DMS79 (cell line): Measurements from ENCODE around the gene ASCC3.

Experiments used
- DNase-seq: peaks from one replicate; lab custom pipeline; 2025; lab: John Stamatoyannopoulos, UW

The ASCC3 gene

DNA sequence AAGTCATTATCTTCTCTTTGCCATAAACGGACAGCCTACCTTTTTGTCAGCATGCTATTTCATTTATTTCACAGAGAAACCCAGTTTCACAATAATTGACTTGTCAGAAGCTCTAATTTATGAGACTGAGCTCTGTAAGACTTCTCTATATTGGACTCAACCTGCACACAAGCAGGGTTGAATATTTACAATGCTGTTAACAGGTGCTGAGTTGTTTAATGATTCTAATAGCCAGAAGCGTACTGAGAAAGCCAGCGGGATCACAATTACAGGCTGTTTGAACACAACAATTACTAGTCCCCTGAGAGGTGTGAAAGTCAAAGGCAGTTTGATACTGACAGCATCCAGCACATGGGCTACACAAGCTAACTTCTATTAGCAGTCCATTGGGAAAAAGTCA, 288.2 kb downstream of the ASCC3 start:
- DNase-seq: no peak

DNA sequence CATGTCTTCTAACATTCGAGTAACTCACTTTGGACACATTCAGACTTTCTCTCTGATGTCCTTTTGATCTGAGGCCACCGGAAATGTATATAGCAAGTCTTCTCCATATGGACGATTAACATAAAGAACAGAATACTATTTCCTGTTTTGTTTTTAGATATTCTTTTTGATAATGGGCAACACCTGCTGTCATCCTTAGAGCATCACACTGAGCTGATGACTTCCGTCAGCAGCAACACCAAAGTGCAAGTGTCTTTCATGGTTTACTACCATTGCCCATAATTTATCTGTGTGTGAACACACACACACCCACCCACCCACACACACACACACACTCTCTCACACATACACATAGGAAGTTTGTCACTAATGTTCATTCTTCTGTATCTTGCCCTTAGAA, 303.7 kb downstream of the ASCC3 start:
- DNase-seq: no peak

DNA sequence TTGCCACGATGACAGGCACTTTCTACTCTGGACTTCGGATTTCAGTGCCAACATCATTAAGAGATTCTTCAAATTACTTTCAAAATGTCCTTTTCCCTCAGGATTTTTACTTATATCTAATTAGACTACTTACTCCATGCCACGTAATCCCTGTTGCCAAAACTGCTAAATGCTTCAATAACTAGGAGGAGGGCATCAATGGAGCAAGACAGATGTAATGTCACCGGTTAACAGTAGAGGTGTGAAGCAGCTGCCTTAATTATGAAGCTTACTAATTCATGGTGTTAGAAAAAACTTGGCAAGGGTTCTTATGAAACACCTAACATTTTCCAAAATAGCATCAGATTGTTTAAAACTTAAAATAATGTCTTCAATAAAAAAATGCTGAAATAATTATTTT, 305.2 kb downstream of the ASCC3 start:
- DNase-seq: no peak

DNA sequence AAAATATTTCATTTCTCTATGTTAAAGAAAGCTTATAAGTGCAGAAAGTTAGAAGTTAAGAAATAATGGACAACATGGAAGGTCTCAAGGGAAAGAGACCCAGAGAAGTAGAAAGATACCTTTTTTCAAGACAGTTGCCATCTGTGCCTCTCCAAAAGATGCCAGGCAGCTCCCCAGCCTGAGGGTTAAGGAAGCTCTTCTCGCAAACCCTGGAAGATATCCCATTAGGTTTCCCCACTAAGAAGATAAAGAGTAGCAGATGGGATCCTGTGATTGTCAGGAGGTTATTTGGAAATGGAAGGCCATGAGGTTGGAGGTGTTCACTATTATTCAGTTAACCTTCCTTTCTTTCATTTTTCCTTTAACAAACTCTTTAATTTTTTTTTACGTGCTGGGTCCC, 306.3 kb downstream of the ASCC3 start:
- DNase-seq: no peak

DNA sequence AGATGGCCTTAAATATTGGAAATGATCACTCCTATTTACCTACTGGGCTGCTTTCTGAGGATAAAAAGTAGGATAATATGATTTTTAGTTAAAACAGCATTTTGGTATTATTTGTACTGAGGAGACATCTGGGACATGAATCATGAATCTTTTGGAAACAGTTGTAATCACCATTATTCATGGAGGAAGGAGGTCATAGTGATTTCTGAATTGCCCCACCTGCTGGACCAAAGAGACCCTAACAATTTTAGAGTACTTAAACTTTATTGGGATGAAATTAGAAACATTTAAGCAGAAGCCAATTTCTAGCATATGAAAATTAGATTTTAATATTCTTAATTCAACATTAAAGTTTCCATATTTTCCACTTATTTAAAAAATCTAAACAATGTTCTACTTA, 308.0 kb downstream of the ASCC3 start:
- DNase-seq: no peak

DNA sequence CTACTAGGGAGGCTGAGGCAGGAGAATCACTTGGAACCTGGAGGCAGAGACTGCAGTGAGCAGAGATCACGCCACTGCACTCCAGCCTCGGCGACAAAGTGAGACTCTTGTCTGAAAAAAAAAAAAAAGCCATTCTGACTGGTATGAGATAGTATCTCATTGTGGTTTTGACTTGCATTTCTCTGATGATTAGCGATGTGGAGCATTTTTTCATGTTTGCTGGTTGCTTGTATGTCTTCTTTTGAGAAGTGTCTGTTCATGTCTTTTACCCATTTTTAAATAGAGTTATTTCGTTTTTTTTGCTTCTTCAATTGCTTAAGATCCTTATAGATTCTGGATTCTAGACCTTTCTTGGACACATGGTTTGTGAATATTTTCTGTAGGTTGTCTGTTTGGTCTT, 312.9 kb downstream of the ASCC3 start:
- no peak for DNase-seq

DNA sequence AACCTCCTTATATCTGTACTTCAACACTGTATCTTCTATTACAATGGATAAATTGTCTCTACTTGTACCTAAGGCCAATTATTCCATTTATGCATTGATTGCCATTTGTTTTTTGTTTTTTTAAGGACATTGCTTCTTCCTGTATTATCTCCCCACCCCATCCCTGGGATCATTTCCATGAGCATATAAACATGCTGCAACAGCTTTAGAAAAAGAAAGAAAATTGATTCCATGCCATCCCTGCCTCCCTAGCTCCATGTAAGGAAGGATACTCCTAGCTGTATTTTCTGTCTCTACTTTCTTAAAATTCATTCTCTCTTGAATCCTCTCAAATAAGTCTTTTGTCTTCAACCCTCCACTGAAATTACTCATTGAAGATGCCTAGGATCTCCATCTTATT, 314.6 kb downstream of the ASCC3 start:
- DNase-seq: no peak

DNA sequence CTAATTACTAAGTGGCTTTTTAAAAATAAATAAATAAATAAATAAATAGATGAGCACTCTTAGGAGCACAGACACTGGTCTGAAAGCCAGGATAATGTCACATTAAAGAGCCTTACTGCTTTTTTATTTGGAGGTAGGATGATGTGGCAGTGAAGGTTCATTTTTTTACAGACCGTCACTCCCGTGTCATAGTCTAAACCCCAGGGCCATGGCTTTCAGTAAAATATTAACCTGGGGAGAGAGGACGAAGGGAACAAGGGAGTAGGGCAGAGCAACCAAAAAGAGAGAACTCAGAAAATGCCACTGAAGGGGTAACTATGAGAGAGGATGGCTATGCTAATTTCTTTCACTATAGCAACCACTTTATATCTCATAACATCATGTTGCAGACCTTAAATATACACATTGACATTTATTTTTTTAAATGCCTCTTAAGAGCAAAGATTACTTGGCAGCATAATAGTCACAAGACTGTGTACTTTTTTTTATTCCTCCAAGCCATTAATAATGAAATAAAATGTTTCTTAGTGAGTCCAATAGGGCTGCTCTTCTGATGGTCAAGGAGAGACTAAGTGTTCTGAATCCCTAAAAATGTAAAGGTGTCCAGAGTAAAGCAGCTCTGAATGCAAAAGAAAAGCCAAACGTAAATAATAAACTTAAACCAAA, 315.6 kb downstream of the ASCC3 start:
- DNase-seq: no peak

DNA sequence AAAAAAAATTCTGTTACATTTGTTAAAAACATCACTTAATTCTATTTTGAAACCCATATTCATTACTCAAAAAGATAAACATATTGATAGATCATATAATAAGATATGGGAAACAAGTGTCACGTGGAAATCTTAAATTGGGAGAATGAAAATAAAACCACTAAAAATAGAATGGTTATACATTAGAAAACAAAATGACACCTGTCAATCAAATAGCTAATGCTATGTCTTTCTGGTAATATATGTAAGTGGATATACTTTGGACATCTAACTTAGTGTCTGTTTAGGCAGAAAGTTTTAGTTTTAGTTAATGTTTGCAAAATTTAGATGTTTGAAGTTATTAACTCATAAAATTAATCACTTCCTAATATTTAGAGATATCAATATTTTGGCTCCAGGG, 321.3 kb downstream of the ASCC3 start:
- no peak for DNase-seq

DNA sequence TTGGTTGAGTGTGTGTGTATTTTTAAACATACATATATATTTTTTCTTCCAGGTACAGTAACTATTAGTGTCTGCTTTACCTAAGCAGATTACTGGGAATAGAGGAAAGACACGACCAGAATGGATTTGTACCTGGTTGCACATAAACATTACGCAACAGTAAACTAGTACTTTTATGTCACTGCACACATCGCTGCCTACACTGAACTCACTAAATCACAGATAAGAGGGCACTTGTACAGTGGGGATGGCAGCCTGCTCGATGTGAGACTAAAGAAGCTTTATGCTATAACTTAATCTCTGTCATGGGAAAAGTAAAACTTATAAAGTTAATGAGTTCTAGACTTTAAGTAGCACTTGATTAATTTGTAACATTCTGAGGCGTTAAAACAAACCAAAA, 326.9 kb downstream of the ASCC3 start:
- DNase-seq: peak; percentile 5

DNA sequence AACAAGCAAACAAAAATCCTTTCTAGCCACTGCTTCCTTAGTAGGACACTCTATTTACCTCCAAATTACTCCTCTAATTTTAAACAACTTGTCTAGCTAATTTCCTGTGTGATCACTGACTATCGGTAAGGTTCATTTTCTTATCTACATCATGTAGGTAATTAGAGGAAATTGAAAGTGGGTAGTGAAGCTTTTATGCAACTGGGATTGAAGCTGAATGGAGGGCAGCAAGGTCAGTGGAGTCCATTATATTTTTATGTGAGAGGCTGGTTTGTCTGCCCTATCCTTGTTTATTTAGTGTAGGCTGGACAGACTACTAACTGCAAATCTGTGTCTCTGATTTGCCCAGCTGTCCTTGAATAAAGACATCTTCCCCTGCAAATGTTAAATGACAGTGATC, 327.9 kb downstream of the ASCC3 start:
- DNase-seq: no peak

DNA sequence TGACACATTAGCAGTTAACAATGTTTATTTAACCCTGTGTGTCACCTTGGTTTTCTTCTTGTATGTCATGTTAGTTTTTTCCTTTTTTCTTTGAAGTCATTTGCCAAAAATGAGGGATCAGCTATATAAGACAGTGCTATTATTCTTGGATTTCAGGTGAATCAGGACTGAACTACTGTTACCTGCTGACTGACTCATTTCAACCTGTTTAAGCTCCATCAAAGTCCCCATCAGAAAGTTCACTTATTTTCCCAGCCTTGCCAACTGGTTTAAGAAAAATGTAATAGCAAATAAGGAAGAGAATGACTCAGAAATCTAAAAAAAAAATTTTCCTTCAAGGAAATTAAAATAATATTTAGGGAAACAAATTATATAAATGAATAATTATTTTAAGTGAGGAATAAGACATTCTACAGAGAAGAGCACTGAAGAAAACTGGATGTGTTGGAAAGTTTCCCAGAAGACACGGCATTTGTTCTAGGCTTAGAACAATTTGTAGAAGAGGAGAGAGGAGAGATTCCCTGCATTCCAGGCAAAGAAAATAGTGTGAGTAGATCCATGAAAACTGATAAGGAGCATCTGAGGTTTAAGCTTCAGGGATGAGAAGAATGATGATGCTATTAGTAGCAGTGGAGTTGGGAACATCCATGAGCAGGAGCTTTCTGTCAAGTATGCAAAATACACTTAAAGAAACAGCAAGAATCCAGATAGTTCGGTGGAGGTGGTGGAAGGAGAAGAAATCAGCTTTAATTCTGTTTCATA, 331.5 kb downstream of the ASCC3 start:
- no peak for DNase-seq

DNA sequence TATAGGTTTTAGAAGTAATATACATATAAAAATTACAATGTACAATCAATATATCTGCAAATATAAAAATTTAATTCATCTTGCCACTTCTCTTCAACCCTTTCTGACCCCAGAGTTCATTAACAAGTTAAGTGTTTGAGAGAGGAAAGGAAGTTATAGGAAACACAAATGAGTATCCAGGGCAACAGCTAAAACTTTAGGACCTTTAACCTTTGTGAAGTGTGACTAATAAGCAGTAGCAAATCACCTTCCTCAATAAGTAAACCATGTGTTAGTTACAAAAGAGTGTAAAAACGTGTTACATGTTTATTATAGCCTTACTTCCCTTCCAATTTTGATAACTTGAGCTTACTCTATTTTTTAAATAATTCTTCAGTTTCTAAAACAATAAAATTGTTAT, 343.0 kb downstream of the ASCC3 start:
- no peak for DNase-seq

DNA sequence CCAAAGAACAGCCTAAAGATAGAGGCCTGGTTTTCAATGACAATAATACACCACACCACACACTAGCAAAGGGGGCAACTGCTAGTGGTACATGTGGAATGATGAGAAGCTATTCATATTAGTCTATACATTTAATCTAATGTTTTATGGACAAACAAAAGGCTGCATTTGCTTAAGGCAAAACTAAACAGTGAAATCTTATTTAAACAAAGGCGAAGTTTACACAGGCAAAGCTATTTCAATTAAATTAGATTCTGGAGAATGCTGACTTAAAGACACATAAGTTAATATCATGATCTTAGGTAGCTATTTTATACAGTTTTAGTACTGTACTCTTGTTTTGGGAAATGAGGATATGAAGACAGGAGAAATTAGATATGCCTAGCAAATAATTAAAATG, 362.5 kb downstream of the ASCC3 start:
- no peak for DNase-seq

DNA sequence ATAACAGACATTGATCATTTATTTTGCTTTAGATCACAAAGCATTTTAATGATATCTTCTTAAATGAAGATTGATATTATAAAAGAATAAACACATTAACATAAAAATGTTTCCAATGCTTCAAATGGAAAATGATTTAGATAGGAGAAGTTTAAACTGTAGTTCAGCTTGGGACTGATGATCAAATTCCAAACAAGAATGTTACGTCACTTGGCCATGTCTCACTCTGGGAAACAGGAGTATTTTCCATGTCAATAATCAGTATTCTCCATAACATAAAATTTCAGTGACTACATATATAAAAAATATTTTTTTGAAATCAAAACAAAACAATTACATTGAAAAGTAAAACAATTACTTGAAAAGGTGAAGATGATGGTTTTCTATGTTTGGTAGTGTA, 363.5 kb downstream of the ASCC3 start:
- no peak for DNase-seq

DNA sequence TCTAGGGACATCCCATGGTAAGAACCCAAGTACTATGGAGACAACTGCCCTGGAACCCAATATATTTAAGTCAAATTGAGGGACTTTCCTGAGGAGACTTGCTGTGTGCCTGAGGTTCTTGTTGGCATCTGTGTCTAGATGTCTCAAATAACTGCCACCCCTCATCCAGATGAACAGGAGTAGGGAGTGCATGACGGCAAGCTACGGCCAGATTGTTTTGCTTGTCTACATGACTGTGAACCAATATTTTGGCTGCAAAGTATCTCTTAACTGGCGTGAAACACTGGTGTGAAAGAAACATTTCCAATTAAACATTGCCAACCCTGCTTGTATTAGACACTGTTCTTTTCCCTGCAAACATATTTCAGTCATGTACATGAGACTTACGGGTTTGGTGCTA, 364.0 kb downstream of the ASCC3 start:
- no peak for DNase-seq

DNA sequence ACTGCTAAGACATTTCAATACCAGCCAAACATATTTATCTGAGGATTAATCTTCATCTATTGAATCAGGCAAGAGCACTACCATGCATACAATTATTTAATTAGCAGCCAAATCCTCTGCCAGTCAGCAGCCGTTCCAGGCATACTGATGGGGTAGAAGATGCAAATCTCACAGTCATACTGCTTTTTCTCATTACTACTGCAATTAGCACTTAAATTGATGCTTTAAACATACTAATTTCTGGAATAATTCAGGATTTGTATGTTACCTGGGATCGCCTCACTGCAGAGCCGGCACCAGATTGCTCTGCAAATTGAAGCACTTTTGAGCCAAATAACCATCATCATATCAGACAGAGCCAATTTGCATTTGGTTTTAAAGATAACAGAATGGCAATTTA, 366.5 kb downstream of the ASCC3 start:
- no peak for DNase-seq

DNA sequence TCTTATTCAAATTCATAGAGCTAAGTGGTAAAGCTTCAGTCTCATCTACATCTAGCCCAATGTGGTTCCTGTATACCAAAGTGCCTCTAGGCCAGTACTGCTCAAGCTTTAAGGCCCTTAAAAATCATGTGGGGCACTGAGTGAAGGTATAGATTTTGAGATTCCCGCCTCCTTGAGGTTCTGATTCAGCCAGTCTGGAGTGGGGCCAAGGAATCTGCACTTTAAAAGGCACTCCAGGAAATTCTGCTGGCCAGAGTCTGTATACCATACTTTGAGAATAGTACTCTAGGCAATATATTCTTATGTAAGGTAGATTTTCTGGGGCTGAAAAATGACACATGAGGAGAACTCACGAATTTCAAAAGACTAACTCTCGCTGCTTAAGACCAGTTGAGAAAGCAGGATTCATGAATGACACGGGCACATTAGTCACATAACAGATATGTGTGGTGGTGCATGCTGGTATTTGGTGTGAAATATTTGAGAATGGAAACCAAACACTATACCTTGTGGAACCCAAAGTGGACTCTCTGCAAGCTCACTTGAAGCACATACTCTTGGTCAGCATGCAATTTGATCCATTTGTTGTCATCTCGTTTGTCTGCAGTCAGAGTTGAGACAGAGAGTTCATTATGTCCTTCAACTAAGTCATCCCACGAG, 368.8 kb downstream of the ASCC3 start:
- no peak for DNase-seq

DNA sequence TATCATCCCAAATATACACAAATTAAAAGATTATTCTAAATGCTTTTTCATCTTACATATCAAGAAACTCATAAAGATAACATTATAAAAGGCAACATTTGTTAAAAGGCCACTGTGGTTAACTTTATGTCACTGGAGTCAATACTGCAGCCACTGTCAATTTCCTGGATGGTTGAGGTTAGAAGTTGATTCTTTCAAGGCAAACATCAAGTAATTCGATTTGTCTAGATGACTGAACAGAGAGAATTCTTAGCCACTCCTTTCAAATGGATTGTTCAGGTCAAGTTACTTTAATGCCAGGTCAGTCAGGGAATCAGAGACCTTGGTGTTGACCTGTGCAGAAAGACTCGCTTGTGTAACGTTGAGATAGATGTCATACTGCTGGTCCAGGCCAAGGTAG, 372.0 kb downstream of the ASCC3 start:
- no peak for DNase-seq

DNA sequence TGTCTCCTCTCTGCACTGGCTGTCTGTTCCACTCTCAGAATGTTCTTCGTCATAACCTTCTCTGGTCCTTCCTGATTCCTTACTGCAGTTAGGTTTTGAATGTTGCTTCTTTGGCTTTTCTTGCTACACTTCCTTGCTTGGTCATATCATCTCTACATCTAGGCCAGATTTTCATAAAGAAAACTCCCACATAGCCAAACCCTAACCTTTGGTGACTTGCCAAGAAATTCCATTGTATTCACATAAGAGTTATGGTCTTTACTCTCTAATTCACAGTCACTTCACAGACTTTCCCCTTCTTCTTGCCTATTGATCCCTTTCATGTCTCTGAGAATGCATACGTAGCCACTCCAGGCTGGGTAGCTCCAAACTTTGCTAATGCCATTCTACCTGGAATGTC, 374.5 kb downstream of the ASCC3 start:
- no peak for DNase-seq

DNA sequence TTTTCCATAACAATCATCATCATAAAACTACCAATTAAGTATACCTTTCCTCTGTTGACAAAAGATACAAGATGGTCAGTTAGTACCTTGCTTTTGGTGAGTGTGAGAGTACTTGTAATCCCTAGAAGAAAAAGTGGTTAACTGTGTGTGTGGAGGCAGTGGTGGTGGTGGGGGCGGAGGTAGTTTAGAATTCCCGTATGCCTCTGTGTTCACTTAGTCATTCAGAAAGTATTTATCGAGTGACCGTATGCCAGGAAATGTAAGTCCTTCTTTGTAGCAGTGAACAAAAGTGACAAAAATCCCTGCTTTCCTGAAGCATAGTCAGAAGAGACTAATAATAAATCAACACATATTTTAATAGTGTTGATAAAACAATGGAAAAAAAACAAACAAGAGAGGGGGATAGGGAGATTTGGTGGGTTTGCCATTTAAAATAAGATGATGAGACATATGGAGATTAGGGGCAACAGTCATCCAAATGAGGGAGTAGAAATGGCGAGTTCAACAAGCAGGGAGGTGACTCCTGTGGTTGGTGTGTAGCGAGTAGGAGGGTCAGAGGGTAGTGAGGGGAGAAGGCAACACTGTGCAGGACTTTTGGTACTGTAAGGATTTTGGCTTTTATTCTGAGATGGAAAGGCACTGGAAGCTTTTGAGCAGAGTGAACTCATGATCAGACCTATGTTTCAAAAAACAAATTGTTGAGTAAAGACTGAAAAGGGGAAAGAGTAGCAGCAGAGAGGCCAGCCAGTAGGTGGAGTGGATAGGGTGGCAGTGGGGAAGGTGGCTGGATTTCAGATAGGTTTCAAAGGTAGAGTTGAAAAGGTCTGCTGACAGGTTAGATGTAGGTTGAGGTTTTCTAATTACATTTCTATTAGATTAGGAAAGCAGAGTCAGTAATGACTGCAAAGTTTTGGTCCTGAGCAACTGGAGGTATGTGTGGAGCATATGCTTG, 376.1 kb downstream of the ASCC3 start:
- DNase-seq: no peak

DNA sequence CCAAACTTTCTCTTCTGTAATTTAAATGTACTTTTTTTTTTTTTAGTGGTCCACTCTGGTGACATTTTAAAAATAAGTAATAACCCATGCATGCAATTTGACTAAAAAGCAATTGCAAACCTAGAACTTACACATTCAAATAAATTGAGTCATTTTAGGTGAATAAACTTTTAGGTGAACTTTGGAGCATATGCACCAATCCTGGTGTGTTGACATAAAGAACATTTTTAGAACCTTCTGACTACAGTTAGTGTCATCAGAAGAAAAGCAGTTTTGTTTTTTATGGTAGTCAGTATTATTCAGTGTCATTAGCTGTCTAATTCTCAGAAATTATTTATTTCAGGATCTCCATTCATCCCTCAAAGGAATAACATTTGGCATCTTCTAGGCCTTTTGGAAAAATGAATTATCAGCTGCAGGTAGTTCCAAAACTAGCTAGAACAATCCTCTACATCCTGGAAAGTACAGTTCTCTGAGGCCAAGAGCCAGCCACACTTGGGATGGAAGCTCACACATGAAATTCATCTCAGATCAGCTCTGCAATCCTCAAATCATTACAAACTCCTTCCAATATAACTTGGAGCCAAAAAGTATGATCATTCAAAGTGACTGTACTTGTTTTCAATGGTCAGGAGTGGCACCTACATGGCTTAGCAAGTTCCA, 378.0 kb downstream of the ASCC3 start:
- DNase-seq: no peak
